GM12878 (cell line): ENCODE data around the gene TMEM178A.

Source experiments
- CTCF ChIP-seq, 3 experiments: IDR thresholded peaks in 2 of 3; conservative IDR thresholded peaks in 1 of 3; 2 replicates each; pipeline ENCODE4 v1.5.1; 2011; ENCODE audit warnings: low read depth in 3 of 3, low read length in 3 of 3, mild to moderate bottlenecking in 3 of 3, control low read depth in 2 of 3, moderate library complexity in 2 of 3, inconsistent platforms in 1 of 3, mixed read lengths in 1 of 3; ENCODE audit not compliant: control insufficient read depth in 2 of 3, insufficient read depth in 1 of 3; ENCODE audit errors: extremely low read depth in 1 of 3
- JUND ChIP-seq: IDR thresholded peaks from 2 replicates; pipeline ENCODE4 v1.6.1; 2012; ENCODE audit warnings: low read depth, mild to moderate bottlenecking, low read length, improper control_type of control experiment, moderate library complexity
- MTA3 ChIP-seq: IDR thresholded peaks from 2 replicates; pipeline ENCODE4 v1.6.1; 2012; ENCODE audit warnings: low read length, inconsistent platforms, borderline replicate concordance
- NR2C1 ChIP-seq: fragments of 450-650 bp; IDR thresholded peaks from 2 replicates; pipeline ENCODE4 v1.6.1; 2017; ENCODE audit warnings: antibody characterized with exemption, mild to moderate bottlenecking, moderate library complexity
- POLR2A ChIP-seq: IDR thresholded peaks from 2 replicates; pipeline ENCODE4 v1.6.1; 2011; ENCODE audit warnings: low read depth, mild to moderate bottlenecking, low read length
- RELB ChIP-seq: fragments of 450-650 bp; IDR thresholded peaks from 2 replicates; pipeline ENCODE4 v1.6.1; 2017; ENCODE audit warnings: low read depth, mild to moderate bottlenecking, moderate library complexity
- TARDBP ChIP-seq: IDR thresholded peaks from 2 replicates; pipeline ENCODE4 v1.6.1; 2016; ENCODE audit warnings: borderline replicate concordance
- ZNF274 ChIP-seq: IDR thresholded peaks from one replicate; pipeline ENCODE4 v1.8.0; 2011; ENCODE audit not compliant: insufficient read length, insufficient read depth

GRCh38 chr2:39723946-39724827, 58.5 kb downstream of the TMEM178A start:
- TF ChIP-seq ZNF274 (no peak), TARDBP (no peak), MTA3 (no peak), RELB (no peak), CTCF (IDR thresholded peaks at IDR 0.05 in 2 of 3, conservative IDR thresholded peaks at IDR 0.05 in 1 of 3; ENCODE audit: control insufficient read depth in 2 of 3, extremely low read depth in 1 of 3, insufficient read depth in 1 of 3, low read depth in 3 of 3, low read length in 3 of 3) (no peak), JUND (no peak), POLR2A (no peak), NR2C1 (no peak)
